Type B pancreatic cell (in vitro differentiated cells): Measurements from ENCODE around the gene CTNNB1. TPM values are rescaled to one million over a fixed set of nuclear protein-coding genes. Genes with fewer than 3 reads are reported as not detected.
"Not testable (repeated sequence)": the region's sequence is repeated elsewhere in the genome, so short reads cannot be mapped to it uniquely, and the experiment has no call there.

Source experiments
- DNase-seq: peaks from one replicate; pipeline ENCODE4 v3.0.0; 2021; ENCODE audit warnings: mixed read lengths; ENCODE audit not compliant: unreplicated experiment; ENCODE audit errors: extremely low spot score
- H3K27ac Mint-ChIP-seq: 2 replicates; pipeline ENCODE4 v1.8.0; 2021; ENCODE audit warnings: mild to moderate bottlenecking, mixed read lengths
- H3K27me3 Mint-ChIP-seq: 2 replicates; pipeline ENCODE4 v1.8.0; 2021; ENCODE audit warnings: mixed read lengths
- H3K36me3 Mint-ChIP-seq: 2 replicates; pipeline ENCODE4 v1.8.0; 2021; ENCODE audit warnings: mixed read lengths
- H3K4me1 Mint-ChIP-seq: one replicate; pipeline ENCODE4 v1.8.0; 2021; ENCODE audit warnings: mixed read lengths; ENCODE audit not compliant: unreplicated experiment
- H3K4me3 Mint-ChIP-seq: 2 replicates; pipeline ENCODE4 v1.8.0; 2021; ENCODE audit warnings: mild to moderate bottlenecking, mixed read lengths
- H3K9me3 Mint-ChIP-seq: 2 replicates; pipeline ENCODE4 v1.8.0; 2021; ENCODE audit warnings: mixed read lengths
- total RNA-seq: library from RNA; stranded (reverse); gene quantifications from 2 replicates; pipeline ENCODE4 v1.2.1, GENCODE V29; 2021; ENCODE audit warnings: low replicate concordance
- TF ChIP-seq, protein P1 (sequence below): fragments of 200-600 bp; sonication (generic); conservative IDR thresholded peaks from 2 replicates; pipeline ENCODE4 v1.5.0; 2021; ENCODE audit warnings: antibody characterized with exemption, mild to moderate bottlenecking

CTNNB1 gene
- total RNA-seq, 1 donor from 2014 or later, result 471 TPM

GRCh38 chr3:41284934-41285333, 85.6 kb downstream of the CTNNB1 start:
- not testable (repeated sequence) for H3K27me3 Mint-ChIP-seq, H3K9me3 Mint-ChIP-seq, H3K36me3 Mint-ChIP-seq, DNase-seq, H3K4me3 Mint-ChIP-seq, H3K4me1 Mint-ChIP-seq, H3K27ac Mint-ChIP-seq
- TF ChIP-seq, protein P1, sequence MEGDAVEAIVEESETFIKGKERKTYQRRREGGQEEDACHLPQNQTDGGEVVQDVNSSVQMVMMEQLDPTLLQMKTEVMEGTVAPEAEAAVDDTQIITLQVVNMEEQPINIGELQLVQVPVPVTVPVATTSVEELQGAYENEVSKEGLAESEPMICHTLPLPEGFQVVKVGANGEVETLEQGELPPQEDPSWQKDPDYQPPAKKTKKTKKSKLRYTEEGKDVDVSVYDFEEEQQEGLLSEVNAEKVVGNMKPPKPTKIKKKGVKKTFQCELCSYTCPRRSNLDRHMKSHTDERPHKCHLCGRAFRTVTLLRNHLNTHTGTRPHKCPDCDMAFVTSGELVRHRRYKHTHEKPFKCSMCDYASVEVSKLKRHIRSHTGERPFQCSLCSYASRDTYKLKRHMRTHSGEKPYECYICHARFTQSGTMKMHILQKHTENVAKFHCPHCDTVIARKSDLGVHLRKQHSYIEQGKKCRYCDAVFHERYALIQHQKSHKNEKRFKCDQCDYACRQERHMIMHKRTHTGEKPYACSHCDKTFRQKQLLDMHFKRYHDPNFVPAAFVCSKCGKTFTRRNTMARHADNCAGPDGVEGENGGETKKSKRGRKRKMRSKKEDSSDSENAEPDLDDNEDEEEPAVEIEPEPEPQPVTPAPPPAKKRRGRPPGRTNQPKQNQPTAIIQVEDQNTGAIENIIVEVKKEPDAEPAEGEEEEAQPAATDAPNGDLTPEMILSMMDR, result peak; percentile 19

GRCh38 chr3:41286305-41286704, 87.0 kb downstream of the CTNNB1 start:
- H3K4me1 Mint-ChIP-seq, result peaks cover 16% of the 10 kb centered on the region
- no peak for DNase-seq
- H3K9me3 Mint-ChIP-seq, result no peaks in the 10 kb centered on the region
- no peak overlapping the region for H3K27ac Mint-ChIP-seq
- no peak overlapping the region for H3K4me3 Mint-ChIP-seq
- peaks cover 5% of the 10 kb centered on the region for H3K36me3 Mint-ChIP-seq
- TF ChIP-seq, protein P1, result no peak
- H3K27me3 Mint-ChIP-seq, result no peaks in the 10 kb centered on the region

DNA sequence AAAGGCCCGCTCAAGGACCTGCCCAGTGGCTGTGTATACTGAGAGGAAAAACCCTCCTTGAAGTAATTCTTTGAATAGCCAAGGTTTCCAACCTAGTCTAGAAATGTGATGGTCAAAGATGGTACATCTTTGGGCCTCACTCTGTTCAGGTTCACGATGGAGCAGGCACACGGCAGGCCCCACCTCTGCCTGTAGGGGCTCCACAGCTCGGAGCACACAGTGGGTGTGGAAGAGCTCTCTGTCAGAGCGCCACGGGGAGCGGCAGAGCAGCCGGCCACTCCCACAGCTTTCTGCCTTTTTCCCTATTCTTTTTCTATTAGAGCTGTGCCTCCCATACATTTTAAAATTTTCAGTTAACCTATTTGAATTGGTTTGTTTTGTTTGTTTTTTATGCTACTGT, 89.5 kb downstream of the CTNNB1 start:
- Mint-ChIP-seq H3K4me1 (peaks cover 25% of the 10 kb centered on the region), H3K4me3 (no peak overlapping the region), H3K36me3 (peaks cover 5% of the 10 kb centered on the region), H3K9me3 (no peaks in the 10 kb centered on the region), H3K27ac (no peak overlapping the region), H3K27me3 (no peaks in the 10 kb centered on the region)
- DNase-seq, result no peak
- TF ChIP-seq, protein P1, result no peak
